Measurements from ENCODE around the gene CENPK.

CENPK gene

GRCh38 chr5:65570598-65571226 lies 7.7 kb upstream of the CENPK start:
- Mint-ChIP-seq H3K27ac (no peak overlapping the region), H3K4me1 (no peaks in the 10 kb centered on the region), H3K9me3 (no peaks in the 10 kb centered on the region), H3K36me3 (ENCODE audit: low read depth) (peaks cover 25% of the 10 kb centered on the region), H3K27me3 (ENCODE audit: low read depth) (no peaks in the 10 kb centered on the region), H3K4me3 (no peak overlapping the region)
- TF ChIP-seq CTCF (IDR thresholded peaks at IDR 0.05; ENCODE audit: unreplicated experiment in 3 of 3), result no peak

GRCh38 chr5:65566505-65566904 lies 3.5 kb upstream of the CENPK start:
- H3K27ac Mint-ChIP-seq, result no peak overlapping the region
- H3K4me3 Mint-ChIP-seq, result peak overlapping the region; percentile 27 to 71 (median 29)
- H3K4me1 Mint-ChIP-seq, result peaks cover 33% of the 10 kb centered on the region
- peaks cover 11% of the 10 kb centered on the region for H3K36me3 Mint-ChIP-seq (ENCODE audit: low read depth)
- H3K9me3 Mint-ChIP-seq, result no peaks in the 10 kb centered on the region
- H3K27me3 Mint-ChIP-seq (ENCODE audit: low read depth), result no peaks in the 10 kb centered on the region
- no peak for TF ChIP-seq CTCF (IDR thresholded peaks at IDR 0.05; ENCODE audit: unreplicated experiment in 3 of 3)

DNA sequence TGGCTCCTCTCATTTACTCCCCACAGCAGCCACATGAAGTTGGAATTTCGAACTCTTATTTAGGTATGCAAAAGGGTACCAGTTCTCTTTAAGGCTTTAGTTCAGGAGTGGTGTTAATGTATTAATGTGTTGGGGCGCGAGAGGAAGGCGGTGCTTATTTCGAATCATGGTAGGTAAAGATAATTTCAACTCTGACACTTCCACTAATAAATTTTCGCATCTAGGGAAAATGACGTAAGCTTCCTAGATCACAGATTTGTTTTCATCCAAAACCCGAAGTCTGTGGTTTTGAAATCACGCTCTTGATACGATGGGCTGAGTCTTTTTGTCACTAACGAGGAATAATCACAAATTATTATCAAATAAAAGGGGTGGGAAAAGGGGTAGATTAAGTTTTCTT lies 809 bp upstream of the CENPK start:
- Mint-ChIP-seq H3K27me3 (ENCODE audit: low read depth) (no peaks in the 10 kb centered on the region), H3K36me3 (ENCODE audit: low read depth) (peaks cover 6% of the 10 kb centered on the region), H3K9me3 (no peaks in the 10 kb centered on the region), H3K27ac (peak overlapping the region; percentile 90 to 97 (median 96)), H3K4me3 (peak overlapping the region; percentile 95 to 96 (median 95)), H3K4me1 (peaks cover 33% of the 10 kb centered on the region)
- TF ChIP-seq CTCF (IDR thresholded peaks at IDR 0.05; ENCODE audit: unreplicated experiment in 3 of 3), result no peak

DNA sequence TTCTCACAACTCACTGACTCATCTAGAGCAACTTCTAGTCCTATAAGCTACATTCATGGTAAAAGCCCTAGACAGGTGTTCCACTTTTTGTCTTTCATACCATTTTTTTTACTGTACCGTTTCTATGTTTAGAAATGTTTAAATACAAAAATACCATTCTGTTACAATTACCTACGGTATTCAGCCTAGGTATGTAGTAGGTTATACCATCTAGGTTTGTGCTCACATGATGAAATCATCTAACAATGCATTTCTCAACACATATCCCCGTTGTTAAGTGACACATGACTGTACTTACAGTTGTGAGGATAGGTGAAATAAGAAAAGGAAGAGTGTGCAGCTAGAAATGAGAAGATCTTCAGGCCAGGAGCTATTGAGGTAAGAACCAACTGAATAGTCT lies 6.2 kb downstream of the CENPK start:
- H3K27me3 Mint-ChIP-seq (ENCODE audit: low read depth), result no peaks in the 10 kb centered on the region

GRCh38 chr5:65556181-65556580 lies 6.8 kb downstream of the CENPK start:
- H3K9me3 Mint-ChIP-seq, result no peaks in the 10 kb centered on the region
- H3K4me3 Mint-ChIP-seq, result no peak overlapping the region
- no peaks in the 10 kb centered on the region for H3K27me3 Mint-ChIP-seq (ENCODE audit: low read depth)
- no peak for TF ChIP-seq CTCF (IDR thresholded peaks at IDR 0.05; ENCODE audit: unreplicated experiment in 3 of 3)
- no peak overlapping the region for H3K27ac Mint-ChIP-seq
- H3K4me1 Mint-ChIP-seq, result no peaks in the 10 kb centered on the region
- H3K36me3 Mint-ChIP-seq (ENCODE audit: low read depth), result peaks cover 14% of the 10 kb centered on the region

More for the DNA sequence above, 6.2 kb downstream of the CENPK start:
- no peak overlapping the region for H3K27ac Mint-ChIP-seq
- H3K36me3 Mint-ChIP-seq (ENCODE audit: low read depth), result peaks cover 14% of the 10 kb centered on the region
- no peak overlapping the region for H3K4me3 Mint-ChIP-seq
- no peak for TF ChIP-seq CTCF (IDR thresholded peaks at IDR 0.05; ENCODE audit: unreplicated experiment in 3 of 3)
- H3K9me3 Mint-ChIP-seq, result no peaks in the 10 kb centered on the region
- peaks cover 1% of the 10 kb centered on the region for H3K4me1 Mint-ChIP-seq

GRCh38 chr5:65555287-65555686 lies 7.7 kb downstream of the CENPK start:
- peaks cover 17% of the 10 kb centered on the region for H3K36me3 Mint-ChIP-seq (ENCODE audit: low read depth)
- no peak for TF ChIP-seq CTCF (IDR thresholded peaks at IDR 0.05; ENCODE audit: unreplicated experiment in 3 of 3)
- no peaks in the 10 kb centered on the region for H3K4me1 Mint-ChIP-seq
- no peaks in the 10 kb centered on the region for H3K27me3 Mint-ChIP-seq (ENCODE audit: low read depth)
- no peak overlapping the region for H3K4me3 Mint-ChIP-seq
- no peaks in the 10 kb centered on the region for H3K9me3 Mint-ChIP-seq
- H3K27ac Mint-ChIP-seq, result no peak overlapping the region

Data from nephron (organoid).